SKM-1 (cell line): ENCODE results near the gene HMCN1.

Source experiments
- DNase-seq: peaks from one replicate; lab custom pipeline; 2025; ENCODE audit not compliant: unreplicated experiment; lab: John Stamatoyannopoulos, UW

HMCN1 gene

GRCh38 chr1:186220067-186220466, 485.9 kb downstream of the HMCN1 start:
- no peak for DNase-seq

- no peak for DNase-seq
Observed at GRCh38 chr1:186220911-186221310, 486.7 kb downstream of the HMCN1 start.

GRCh38 chr1:186225096-186225495, 490.9 kb downstream of the HMCN1 start:
- no peak for DNase-seq

GRCh38 chr1:186228749-186229148, 494.6 kb downstream of the HMCN1 start:
- no peak for DNase-seq

DNA sequence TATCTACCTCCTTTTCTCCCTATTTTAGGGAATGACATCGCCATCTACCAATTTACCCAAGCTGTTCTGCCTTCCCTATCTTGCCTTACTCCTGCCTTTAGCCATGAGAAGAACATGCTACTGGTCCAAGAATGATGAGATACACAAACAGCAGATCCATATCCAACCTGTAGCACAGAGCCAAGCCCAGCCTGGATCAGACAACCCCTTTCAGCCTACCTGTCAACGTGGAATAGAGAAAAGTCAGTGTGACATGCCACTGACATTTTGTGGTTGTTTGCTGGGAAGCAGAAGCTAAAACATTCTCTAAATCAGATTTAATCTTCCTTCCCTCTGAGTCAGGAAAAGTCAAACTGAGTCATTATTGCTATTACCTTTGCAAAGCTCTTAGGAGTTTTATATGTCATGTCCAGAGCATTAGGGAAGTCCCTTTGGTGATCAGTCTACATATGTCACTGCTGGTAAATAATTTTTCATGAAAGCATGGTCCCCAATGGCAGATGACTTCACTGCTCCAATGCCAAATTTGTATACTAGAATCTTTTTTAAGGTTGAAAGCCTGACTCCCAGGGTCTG, 497.8 kb downstream of the HMCN1 start:
- DNase-seq: no peak

GRCh38 chr1:186234976-186235686, 500.9 kb downstream of the HMCN1 start:
- no peak for DNase-seq

DNA sequence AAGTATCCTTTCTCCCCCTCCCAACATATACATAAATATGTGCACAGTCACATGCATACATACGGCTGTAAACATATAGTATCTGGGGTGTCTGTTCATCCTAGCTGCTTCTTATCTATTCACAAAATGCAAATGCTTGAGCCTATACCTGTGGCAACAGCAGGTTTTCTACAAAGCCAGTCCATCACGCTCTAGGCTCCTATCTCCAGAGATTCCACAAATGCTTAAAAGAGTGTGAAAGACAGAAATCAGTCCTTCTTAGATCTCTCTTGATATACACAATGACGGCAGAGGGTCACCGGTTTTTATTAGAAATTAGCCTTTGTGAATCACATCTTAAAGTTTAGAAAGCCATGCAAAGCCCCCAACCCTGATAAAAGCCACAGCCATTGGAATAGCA, 501.5 kb downstream of the HMCN1 start:
- no peak for DNase-seq

DNA sequence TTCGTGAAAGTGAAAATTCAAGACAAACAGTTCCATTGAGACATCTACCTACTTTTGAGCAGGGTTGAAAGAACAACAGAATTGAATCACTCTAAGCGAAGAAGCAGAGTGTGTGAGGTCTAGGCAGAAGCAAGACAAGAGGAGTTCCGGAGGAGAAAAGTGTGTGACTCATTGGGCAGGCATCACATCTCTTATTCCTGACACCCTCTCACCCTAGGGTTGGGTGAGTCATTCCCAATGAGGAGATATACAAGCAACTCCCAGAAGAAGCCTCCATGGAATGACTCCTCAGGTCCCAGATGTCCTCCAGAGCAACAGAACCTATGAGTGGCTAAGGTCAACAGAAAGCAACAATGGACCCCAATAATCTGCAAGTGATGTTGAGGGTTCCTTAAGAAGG, 502.7 kb downstream of the HMCN1 start:
- DNase-seq: no peak

- no peak for DNase-seq
Observed at GRCh38 chr1:186239171-186239570, 505.0 kb downstream of the HMCN1 start.

- DNase-seq: no peak
Observed at GRCh38 chr1:186240436-186240835, 506.2 kb downstream of the HMCN1 start.
